Gastrocnemius medialis (tissue), 4 donors: ENCODE data around the gene CCDC183.

ENCODE experiments used
- CTCF ChIP-seq, 5 experiments: fragments of 450-650 bp in 3 of 5; fragments of 200-600 bp in 2 of 5; sonication (generic) in 2 of 5; IDR thresholded peaks in 4 of 5; conservative IDR thresholded peaks in 1 of 5; 1 replicate in 4 of 5; 2 replicates in 1 of 5; pipeline ENCODE4 v1.5.1; 2016 to 2019; ENCODE audit warnings: antibody characterized with exemption in 5 of 5, mild to moderate bottlenecking in 3 of 5, moderate library complexity in 3 of 5
- POLR2A ChIP-seq, 2 donors: fragments of 450-650 bp; IDR thresholded peaks; one replicate each; pipeline ENCODE4 v1.6.1; 2017; ENCODE audit warnings: antibody characterized with exemption in 2 of 2, mild to moderate bottlenecking in 2 of 2, moderate library complexity in 2 of 2

GRCh38 chr9:136835932-136836904 lies 40.1 kb downstream of the CCDC183 start:
- TF ChIP-seq CTCF (IDR thresholded peaks at IDR 0.05 in 4 of 5, conservative IDR thresholded peaks at IDR 0.05 in 1 of 5) (no peak), POLR2A (IDR thresholded peaks at IDR 0.05) (no peak)
